ENCODE measurements around the gene HNF1B. TPM values are rescaled to one million over a fixed set of nuclear protein-coding genes. Genes with fewer than 3 reads are reported as not detected.

HNF1B gene
- total RNA-seq, 1 donor: not detected

- DNase-seq (ENCODE audit: insufficient read length, low spot score, missing footprints): peak; percentile 90
- no peaks in the 10 kb centered on the region for H3K9me3 ChIP-seq (ENCODE audit: low read depth, low read length)
- no peaks in the 10 kb centered on the region for H4K20me1 ChIP-seq (ENCODE audit: insufficient read depth, low read length)
- no peaks in the 10 kb centered on the region for H3K36me3 ChIP-seq (ENCODE audit: insufficient read depth, low read length)
- TF ChIP-seq CTCF (IDR thresholded peaks at IDR 0.05; ENCODE audit: extremely low read depth, low read depth, low read length): no peak
- H3K4me1 ChIP-seq (ENCODE audit: insufficient read depth, low read length): peaks cover 21% of the 10 kb centered on the region
- H3K27ac ChIP-seq (ENCODE audit: low read depth, low read length): peak overlapping the region; percentile 68
- H2AFZ ChIP-seq (ENCODE audit: low read length): peak overlapping the region; percentile 20
- H3K79me2 ChIP-seq (ENCODE audit: insufficient read depth, low read length): no peaks in the 10 kb centered on the region
- no peaks in the 10 kb centered on the region for H3K27me3 ChIP-seq (ENCODE audit: insufficient read depth, low read length)
- H3K4me3 ChIP-seq (ENCODE audit: insufficient read depth, low read length): no peak overlapping the region
- H3K4me2 ChIP-seq (ENCODE audit: insufficient read depth, low read length): peak overlapping the region; percentile 30
These were observed 72.9 kb downstream of the HNF1B start for GRCh38 chr17:37671824-37672547.

- H2AFZ ChIP-seq (ENCODE audit: low read length): no peak overlapping the region
- no peak overlapping the region for H3K4me3 ChIP-seq (ENCODE audit: insufficient read depth, low read length)
- H4K20me1 ChIP-seq (ENCODE audit: insufficient read depth, low read length): no peaks in the 10 kb centered on the region
- no peaks in the 10 kb centered on the region for H3K9me3 ChIP-seq (ENCODE audit: low read depth, low read length)
- no peaks in the 10 kb centered on the region for H3K79me2 ChIP-seq (ENCODE audit: insufficient read depth, low read length)
- no peak for DNase-seq (ENCODE audit: insufficient read length, low spot score, missing footprints)
- H3K4me1 ChIP-seq (ENCODE audit: insufficient read depth, low read length): peaks cover 21% of the 10 kb centered on the region
- no peaks in the 10 kb centered on the region for H3K36me3 ChIP-seq (ENCODE audit: insufficient read depth, low read length)
- peak overlapping the region; percentile 4 for H3K4me2 ChIP-seq (ENCODE audit: insufficient read depth, low read length)
- peak overlapping the region; percentile 60 for H3K27ac ChIP-seq (ENCODE audit: low read depth, low read length)
- no peak for TF ChIP-seq CTCF (IDR thresholded peaks at IDR 0.05; ENCODE audit: extremely low read depth, low read depth, low read length)
- H3K27me3 ChIP-seq (ENCODE audit: insufficient read depth, low read length): no peaks in the 10 kb centered on the region
These were observed 73.6 kb downstream of the HNF1B start for GRCh38 chr17:37671028-37671823.

GRCh38 chr17:37667039-37667438, 77.8 kb downstream of the HNF1B start:
- Histone ChIP-seq H3K27ac (ENCODE audit: low read depth, low read length) (no peak overlapping the region), H2AFZ (ENCODE audit: low read length) (no peak overlapping the region), H3K27me3 (ENCODE audit: insufficient read depth, low read length) (no peaks in the 10 kb centered on the region), H3K9me3 (ENCODE audit: low read depth, low read length) (no peaks in the 10 kb centered on the region), H3K4me2 (ENCODE audit: insufficient read depth, low read length) (no peak overlapping the region), H3K4me1 (ENCODE audit: insufficient read depth, low read length) (peaks cover 12% of the 10 kb centered on the region), H4K20me1 (ENCODE audit: insufficient read depth, low read length) (no peaks in the 10 kb centered on the region), H3K36me3 (ENCODE audit: insufficient read depth, low read length) (no peaks in the 10 kb centered on the region), H3K79me2 (ENCODE audit: insufficient read depth, low read length) (no peaks in the 10 kb centered on the region), H3K4me3 (ENCODE audit: insufficient read depth, low read length) (no peak overlapping the region)
- no peak for DNase-seq (ENCODE audit: insufficient read length, low spot score, missing footprints)
- TF ChIP-seq CTCF (IDR thresholded peaks at IDR 0.05; ENCODE audit: extremely low read depth, low read depth, low read length): no peak

- no peaks in the 10 kb centered on the region for H3K4me1 ChIP-seq (ENCODE audit: insufficient read depth, low read length)
- DNase-seq (ENCODE audit: insufficient read length, low spot score, missing footprints): no peak
- no peak overlapping the region for H3K4me2 ChIP-seq (ENCODE audit: insufficient read depth, low read length)
- no peaks in the 10 kb centered on the region for H3K36me3 ChIP-seq (ENCODE audit: insufficient read depth, low read length)
- no peak overlapping the region for H2AFZ ChIP-seq (ENCODE audit: low read length)
- TF ChIP-seq CTCF (IDR thresholded peaks at IDR 0.05; ENCODE audit: extremely low read depth, low read depth, low read length): no peak
- no peak overlapping the region for H3K27ac ChIP-seq (ENCODE audit: low read depth, low read length)
- no peak overlapping the region for H3K4me3 ChIP-seq (ENCODE audit: insufficient read depth, low read length)
- no peaks in the 10 kb centered on the region for H3K9me3 ChIP-seq (ENCODE audit: low read depth, low read length)
- peaks cover 5% of the 10 kb centered on the region for H3K27me3 ChIP-seq (ENCODE audit: insufficient read depth, low read length)
- H4K20me1 ChIP-seq (ENCODE audit: insufficient read depth, low read length): no peaks in the 10 kb centered on the region
- H3K79me2 ChIP-seq (ENCODE audit: insufficient read depth, low read length): no peaks in the 10 kb centered on the region
These were observed 80.6 kb downstream of the HNF1B start for GRCh38 chr17:37664214-37664613.

All from osteoblast (primary cell).